IMR-90 (cell line): ENCODE data around the gene OR5M8. TPM values are rescaled to one million over a fixed set of nuclear protein-coding genes. Genes with fewer than 3 reads are reported as not detected.

Experiments
- polyA plus RNA-seq, 3 experiments: library from polyadenylated mRNA; depleted of rRNA; stranded (reverse); fragments of >200 nt; gene quantifications; 2 replicates each; pipeline ENCODE4 v1.2.3, GENCODE V29; 2012; ENCODE audit warnings: low replicate concordance in 1 of 3
- total RNA-seq: library from RNA; depleted of rRNA; stranded (reverse); fragments of >200 nt; gene quantifications from 2 replicates; pipeline ENCODE4 v1.2.3, GENCODE V29; 2012; rRNA removed

The OR5M8 gene
- total and polyA plus RNA-seq, 2 of the 4 experiments (the other 2 are of a cell fraction): not detected

Other genes starting within 250 kb of the OR5M8 start
- not detected in 2 replicates for gene OR5T3, start 239.1 kb downstream of the OR5M8 start, total RNA-seq
- not detected in 2 replicates for gene OR5T3, start 239.1 kb downstream of the OR5M8 start, polyA plus RNA-seq (2012; rRNA removed)
- not detected in 2 replicates for gene OR5T1, start 217.2 kb downstream of the OR5M8 start, total RNA-seq
- gene OR5T1, start 217.2 kb downstream of the OR5M8 start, polyA plus RNA-seq (2012; rRNA removed): not detected in 2 replicates
- gene OR8H1, start 199.1 kb downstream of the OR5M8 start, total RNA-seq: not detected in 2 replicates
- not detected in 2 replicates for gene OR8H1, start 199.1 kb downstream of the OR5M8 start, polyA plus RNA-seq (2012; rRNA removed)
- not detected in 2 replicates for gene OR8K3, start 176.2 kb downstream of the OR5M8 start, total RNA-seq
- gene OR8K3, start 176.2 kb downstream of the OR5M8 start, polyA plus RNA-seq (2012; rRNA removed): not detected in 2 replicates
- not detected in 2 replicates for gene OR8K1, start 145.3 kb downstream of the OR5M8 start, total RNA-seq
- not detected in 2 replicates for gene OR8K1, start 145.3 kb downstream of the OR5M8 start, polyA plus RNA-seq (2012; rRNA removed)
- gene OR8J1, start 137.1 kb downstream of the OR5M8 start, total RNA-seq: not detected in 2 replicates
- not detected in 2 replicates for gene OR8J1, start 137.1 kb downstream of the OR5M8 start, polyA plus RNA-seq (2012; rRNA removed)
- not detected in 2 replicates for gene OR8U1, start 115.7 kb downstream of the OR5M8 start, total RNA-seq
- not detected in 2 replicates for gene OR8U1, start 115.7 kb downstream of the OR5M8 start, polyA plus RNA-seq (2012; rRNA removed)
- gene OR5AL1, start 78.7 kb downstream of the OR5M8 start, total RNA-seq: not detected in 2 replicates
- gene OR5AL1, start 78.7 kb downstream of the OR5M8 start, polyA plus RNA-seq (2012; rRNA removed): not detected in 2 replicates
- not detected in 2 replicates for gene OR5M3, start 18.0 kb downstream of the OR5M8 start, total RNA-seq
- not detected in 2 replicates for gene OR5M3, start 18.0 kb downstream of the OR5M8 start, polyA plus RNA-seq (2012; rRNA removed)
- not detected in 2 replicates for gene OR5M11, start 51.9 kb upstream of the OR5M8 start, total RNA-seq
- not detected in 2 replicates for gene OR5M11, start 51.9 kb upstream of the OR5M8 start, polyA plus RNA-seq (2012; rRNA removed)
- gene OR5M10, start 86.4 kb upstream of the OR5M8 start, total RNA-seq: not detected in 2 replicates
- gene OR5M10, start 86.4 kb upstream of the OR5M8 start, polyA plus RNA-seq (2012; rRNA removed): not detected in 2 replicates
- not detected in 2 replicates for gene OR5M1, start 123.5 kb upstream of the OR5M8 start, total RNA-seq
- not detected in 2 replicates for gene OR5M1, start 123.5 kb upstream of the OR5M8 start, polyA plus RNA-seq (2012; rRNA removed)
- not detected in 2 replicates for gene OR5AP2, start 151.1 kb upstream of the OR5M8 start, total RNA-seq
- not detected in 2 replicates for gene OR5AP2, start 151.1 kb upstream of the OR5M8 start, polyA plus RNA-seq (2012; rRNA removed)
- gene OR5AR1, start 172.3 kb upstream of the OR5M8 start, total RNA-seq: not detected in 2 replicates
- gene OR5AR1, start 172.3 kb upstream of the OR5M8 start, polyA plus RNA-seq (2012; rRNA removed): not detected in 2 replicates
- not detected in 2 replicates for gene OR9G1, start 207.7 kb upstream of the OR5M8 start, total RNA-seq
- not detected in 2 replicates for gene OR9G1, start 207.7 kb upstream of the OR5M8 start, polyA plus RNA-seq (2012; rRNA removed)